Large intestine (tissue), 12 donors: ENCODE results near the gene FASTK. TPM values are rescaled to one million over a fixed set of nuclear protein-coding genes. Genes with fewer than 3 reads are reported as not detected.

ENCODE experiments used
- DNase-seq, 2 donors: peaks; one replicate each; pipeline versions ENCODE4 v3.0.0 to v3.0.0-alpha.2; 2013
- H3K27ac ChIP-seq: one replicate; pipeline ENCODE4 v1.5.1; 2013; ENCODE audit warnings: low read length
- H3K27me3 ChIP-seq: 2 replicates; pipeline ENCODE4 v1.6.1; 2013; ENCODE audit warnings: low read length; ENCODE audit not compliant: control insufficient read depth, insufficient read depth
- H3K36me3 ChIP-seq: 2 replicates; pipeline ENCODE4 v1.6.1; 2013; ENCODE audit warnings: low read length; ENCODE audit not compliant: control insufficient read depth, insufficient read depth
- H3K4me1 ChIP-seq: one replicate; pipeline ENCODE4 v1.6.1; 2013; ENCODE audit warnings: low read length; ENCODE audit not compliant: control insufficient read depth, insufficient read depth
- H3K4me3 ChIP-seq: one replicate; pipeline ENCODE4 v1.5.1; 2013; ENCODE audit warnings: low read length
- H3K9me3 ChIP-seq: one replicate; pipeline ENCODE4 v1.6.1; 2013; ENCODE audit warnings: mild to moderate bottlenecking, low read depth, low read length, moderate library complexity; ENCODE audit not compliant: control insufficient read depth
- WGBS: methylation state at CpG from one replicate; pipeline ENCODE4 v1.1.5; 2013; ENCODE audit warnings: low lambda C conversion rate; ENCODE audit not compliant: insufficient coverage; 5-methylcytosine and 5-hydroxymethylcytosine counted together
- long read RNA-seq, 11 donors: transcript quantifications; one replicate each; lab custom pipeline, GENCODE V29; 2026
- polyA plus RNA-seq: library from polyadenylated mRNA; unstranded; fragments of 120-200 nt; gene quantifications from one replicate; pipeline ENCODE4 v1.2.1, GENCODE V29; 2013

FASTK gene
- 90.4 TPM for polyA plus RNA-seq
- long read RNA-seq, donor 1, transcript FASTK-201 (10 exons, 1,827 nt): major isoform, 9 of 51 reads
- long read RNA-seq, donor 1, partial matches to known transcripts: 38 of 51 reads
- long read RNA-seq, donor 1, other reads (novel, unspliced or antisense): 0 of 51 reads
- long read RNA-seq, donor 2, transcript FASTK-201 (10 exons, 1,827 nt): major isoform, 19 of 129 reads
- long read RNA-seq, donor 2, partial matches to known transcripts: 95 of 129 reads
- long read RNA-seq, donor 2, other reads (novel, unspliced or antisense): 0 of 129 reads
- long read RNA-seq, donor 3, transcript FASTK-201 (10 exons, 1,827 nt): major isoform, 24 of 151 reads
- long read RNA-seq, donor 3, partial matches to known transcripts: 116 of 151 reads
- long read RNA-seq, donor 3, other reads (novel, unspliced or antisense): 0 of 151 reads
- long read RNA-seq, donor 4, partial matches to known transcripts: 6 of 7 reads
- long read RNA-seq, donor 4, other reads (novel, unspliced or antisense): 0 of 7 reads
- long read RNA-seq, donor 5, transcript FASTK-201 (10 exons, 1,827 nt): major isoform, 6 of 41 reads
- long read RNA-seq, donor 5, partial matches to known transcripts: 33 of 41 reads
- long read RNA-seq, donor 5, other reads (novel, unspliced or antisense): 0 of 41 reads
- long read RNA-seq, donor 6, transcript FASTK-201 (10 exons, 1,827 nt): major isoform, 14 of 58 reads
- long read RNA-seq, donor 6, transcript FASTK-212 (10 exons, 1,764 nt): minor isoform, 5 of 58 reads
- long read RNA-seq, donor 6, partial matches to known transcripts: 34 of 58 reads
- long read RNA-seq, donor 6, other reads (novel, unspliced or antisense): 0 of 58 reads
- long read RNA-seq, donor 7, transcript FASTK-201 (10 exons, 1,827 nt): major isoform, 6 of 28 reads
- long read RNA-seq, donor 7, partial matches to known transcripts: 15 of 28 reads
- long read RNA-seq, donor 7, other reads (novel, unspliced or antisense): 0 of 28 reads
- long read RNA-seq, donor 8, transcript FASTK-201 (10 exons, 1,827 nt): major isoform, 22 of 143 reads
- long read RNA-seq, donor 8, partial matches to known transcripts: 113 of 143 reads
- long read RNA-seq, donor 8, other reads (novel, unspliced or antisense): 0 of 143 reads
- long read RNA-seq, donor 9, transcript FASTK-201 (10 exons, 1,827 nt): major isoform, 16 of 84 reads
- long read RNA-seq, donor 9, partial matches to known transcripts: 60 of 84 reads
- long read RNA-seq, donor 9, other reads (novel, unspliced or antisense): 0 of 84 reads
- long read RNA-seq, donor 10, transcript FASTK-201 (10 exons, 1,827 nt): major isoform, 13 of 63 reads
- long read RNA-seq, donor 10, partial matches to known transcripts: 41 of 63 reads
- long read RNA-seq, donor 10, other reads (novel, unspliced or antisense): 0 of 63 reads
- long read RNA-seq, donor 11, transcript FASTK-201 (10 exons, 1,827 nt): major isoform, 13 of 41 reads
- long read RNA-seq, donor 11, partial matches to known transcripts: 24 of 41 reads
- long read RNA-seq, donor 11, other reads (novel, unspliced or antisense): 0 of 41 reads

DNA sequence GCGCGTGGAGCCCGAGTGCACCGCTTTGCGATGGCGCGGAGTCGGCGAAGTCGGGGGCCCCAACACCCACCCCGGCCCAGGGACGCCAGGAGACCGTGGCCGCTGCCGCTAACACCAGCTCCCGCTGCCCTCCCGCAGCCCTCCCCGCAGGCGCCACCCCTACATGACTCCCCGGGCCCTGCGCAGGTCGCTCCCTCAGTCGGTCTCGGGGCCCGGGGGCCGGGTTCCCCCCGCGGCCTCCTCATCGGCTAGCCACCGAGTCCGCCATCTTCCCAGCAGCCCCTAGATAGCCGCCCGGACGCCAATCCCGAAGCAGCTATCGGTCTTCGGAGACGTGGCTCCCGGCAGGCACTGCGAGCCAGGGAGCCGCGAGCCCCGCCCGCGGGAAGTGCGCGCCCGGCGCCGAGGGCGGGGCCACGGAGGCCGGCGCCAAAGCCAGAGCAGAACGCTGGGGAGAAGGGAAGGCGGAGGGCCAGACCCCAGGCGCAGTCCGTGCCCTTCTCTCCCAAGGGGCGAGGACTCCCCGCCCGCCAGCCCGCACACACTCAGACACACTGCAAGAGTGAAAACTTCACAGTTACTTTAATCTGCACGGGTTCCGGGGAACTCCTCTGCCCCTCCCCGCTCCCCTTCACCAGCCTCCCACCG lies at the start of gene FASTK:
FASTK (minus strand) TSS at position 288 of the 648 bp plus-strand sequence; CDS start at position 245, 43 bp downstream.
- Histone ChIP-seq H3K27ac (peak within 1 kb of the TSS; percentile 96), H3K27me3 (no peaks in the 10 kb centered on the region), H3K9me3 (no peaks in the 10 kb centered on the region), H3K4me1 (peaks cover 55% of the 10 kb centered on the region), H3K4me3 (peak within 1 kb of the TSS; percentile 98), H3K36me3 (peaks cover 19% of the 10 kb centered on the region)
- WGBS: no CpG with 5 or more reads among the region's 66 CpGs
- DNase-seq: peak; percentile 93 to 96

- DNase-seq: no peak
- no peak overlapping the region for H3K4me3 ChIP-seq
- WGBS: no CpG with 5 or more reads among the region's 9 CpGs
- H3K36me3 ChIP-seq: peaks cover 70% of the 10 kb centered on the region
- H3K27ac ChIP-seq: peak overlapping the region; percentile 63
- no peaks in the 10 kb centered on the region for H3K27me3 ChIP-seq
- H3K9me3 ChIP-seq: peaks cover 25% of the 10 kb centered on the region
- H3K4me1 ChIP-seq: peaks cover 20% of the 10 kb centered on the region
These were observed 49.5 kb upstream of the FASTK start for GRCh38 chr7:151129960-151130591.

GRCh38 chr7:151129117-151129959 lies 48.7 kb upstream of the FASTK start:
- Histone ChIP-seq H3K9me3 (peaks cover 25% of the 10 kb centered on the region), H3K36me3 (peaks cover 68% of the 10 kb centered on the region), H3K27ac (peak overlapping the region; percentile 63), H3K4me1 (peaks cover 22% of the 10 kb centered on the region), H3K4me3 (no peak overlapping the region), H3K27me3 (no peaks in the 10 kb centered on the region)
- DNase-seq: peak; percentile 59 to 85
- no CpG with 5 or more reads among the region's 28 CpGs for WGBS

GRCh38 chr7:151128716-151129115 lies 48.1 kb upstream of the FASTK start:
- WGBS: no CpG with 5 or more reads among the region's 8 CpGs
- Histone ChIP-seq H3K27ac (no peak overlapping the region), H3K9me3 (peaks cover 25% of the 10 kb centered on the region), H3K4me3 (no peak overlapping the region), H3K27me3 (no peaks in the 10 kb centered on the region), H3K36me3 (peaks cover 67% of the 10 kb centered on the region), H3K4me1 (peaks cover 22% of the 10 kb centered on the region)
- DNase-seq: no peak

DNA sequence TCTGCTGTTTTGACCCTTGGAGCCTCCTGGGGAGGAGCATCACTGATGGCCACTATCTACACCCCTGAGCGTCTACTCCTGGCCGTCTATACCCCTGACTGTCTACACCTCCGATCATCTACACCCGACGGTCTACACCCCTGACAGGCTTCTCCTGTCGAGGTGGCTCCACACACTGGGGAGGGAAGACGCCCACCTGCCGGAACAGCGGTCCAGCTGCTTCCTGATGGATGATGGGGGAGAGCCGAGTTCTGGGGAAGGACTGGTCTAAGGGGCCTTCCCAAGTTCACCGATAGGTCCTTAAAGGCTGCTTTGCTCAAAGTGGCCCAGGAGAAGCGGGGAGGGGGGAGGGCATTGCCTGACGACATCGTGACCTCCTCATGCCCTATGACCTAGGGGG lies 47.5 kb upstream of the FASTK start:
- peaks cover 22% of the 10 kb centered on the region for H3K4me1 ChIP-seq
- no peak overlapping the region for H3K4me3 ChIP-seq
- no peaks in the 10 kb centered on the region for H3K27me3 ChIP-seq
- WGBS: no CpG with 5 or more reads among the region's 14 CpGs
- peaks cover 68% of the 10 kb centered on the region for H3K36me3 ChIP-seq
- H3K27ac ChIP-seq: no peak overlapping the region
- DNase-seq: no peak
- peaks cover 23% of the 10 kb centered on the region for H3K9me3 ChIP-seq

- Histone ChIP-seq H3K27me3 (no peaks in the 10 kb centered on the region), H3K4me1 (peaks cover 22% of the 10 kb centered on the region), H3K27ac (no peak overlapping the region), H3K9me3 (peaks cover 15% of the 10 kb centered on the region), H3K36me3 (peaks cover 59% of the 10 kb centered on the region), H3K4me3 (no peak overlapping the region)
- WGBS: no CpG with 5 or more reads among the region's 19 CpGs
- no peak for DNase-seq
These were observed 46.0 kb upstream of the FASTK start for GRCh38 chr7:151126491-151127137.

- no peaks in the 10 kb centered on the region for H3K27me3 ChIP-seq
- WGBS: no CpG with 5 or more reads among the region's 58 CpGs
- peaks cover 22% of the 10 kb centered on the region for H3K4me1 ChIP-seq
- H3K27ac ChIP-seq: no peak overlapping the region
- peak overlapping the region; percentile 48 for H3K4me3 ChIP-seq
- DNase-seq: peak in 1 of 2 donors; percentile 52
- H3K36me3 ChIP-seq: peaks cover 58% of the 10 kb centered on the region
- H3K9me3 ChIP-seq: peaks cover 9% of the 10 kb centered on the region
These were observed 45.4 kb upstream of the FASTK start for GRCh38 chr7:151125846-151126481.

DNA sequence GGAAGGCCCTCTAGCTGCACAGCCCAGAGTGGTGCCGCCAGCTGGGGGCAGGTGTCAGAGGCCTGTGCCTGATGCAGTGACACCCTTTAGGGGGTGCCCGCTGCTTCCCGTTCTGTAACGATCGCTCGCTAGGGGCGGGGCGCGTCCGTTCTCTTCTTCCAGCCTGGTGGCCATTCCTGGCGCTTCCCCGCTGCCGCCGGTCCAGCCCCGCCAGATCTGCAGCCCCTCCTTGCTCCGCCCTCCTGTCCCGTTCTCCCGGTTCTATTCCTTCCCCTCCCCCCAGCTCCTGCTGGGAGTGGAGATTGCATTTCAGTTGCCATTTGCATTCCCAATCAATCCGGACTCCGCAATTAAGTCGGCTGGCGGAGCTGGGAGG lies 44.8 kb upstream of the FASTK start:
- Histone ChIP-seq H3K27ac (no peak overlapping the region), H3K36me3 (peaks cover 58% of the 10 kb centered on the region)
- WGBS: no CpG with 5 or more reads among the region's 22 CpGs

More for the DNA sequence above, 44.8 kb upstream of the FASTK start:
- peaks cover 22% of the 10 kb centered on the region for H3K4me1 ChIP-seq
- peak in 1 of 2 donors; percentile 51 for DNase-seq
- peaks cover 7% of the 10 kb centered on the region for H3K9me3 ChIP-seq
- H3K27me3 ChIP-seq: no peaks in the 10 kb centered on the region
- peak overlapping the region; percentile 48 for H3K4me3 ChIP-seq
